HG02870 (cell line): Measurements from ENCODE around the gene COL10A1.

ENCODE experiments used
- ATAC-seq: cut with Tn5 transposase; IDR thresholded peaks from one replicate; pipeline ENCODE4 v1.9.1; 2021; ENCODE audit warnings: mild to moderate bottlenecking, moderate library complexity; ENCODE audit not compliant: unreplicated experiment

Gene COL10A1

DNA sequence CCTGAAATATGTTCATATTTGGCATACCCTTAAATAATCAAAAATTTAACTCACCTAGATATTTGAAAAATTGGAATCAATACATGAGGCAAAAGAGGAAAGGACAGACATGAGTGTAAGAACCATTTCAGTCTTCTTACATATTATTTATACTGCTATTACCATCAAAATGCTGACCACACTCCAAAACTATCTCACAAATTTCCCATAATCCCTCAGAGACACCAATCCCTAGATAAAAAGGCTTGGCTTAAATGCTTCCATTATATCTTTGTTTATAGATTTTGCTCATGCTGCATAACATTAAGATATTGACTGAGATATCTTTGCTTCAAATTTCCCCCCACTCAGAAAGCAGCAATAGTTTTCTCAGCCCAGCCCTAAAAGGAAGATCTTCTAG, 37.0 kb downstream of the COL10A1 start:
- no peak for ATAC-seq

- ATAC-seq = peak; percentile 87
Measured at GRCh38 chr6:116087437-116088027, 38.4 kb downstream of the COL10A1 start.

GRCh38 chr6:116084284-116084683, 41.6 kb downstream of the COL10A1 start:
- ATAC-seq = no peak

- no peak for ATAC-seq
Measured at GRCh38 chr6:116083052-116083451, 42.9 kb downstream of the COL10A1 start.

DNA sequence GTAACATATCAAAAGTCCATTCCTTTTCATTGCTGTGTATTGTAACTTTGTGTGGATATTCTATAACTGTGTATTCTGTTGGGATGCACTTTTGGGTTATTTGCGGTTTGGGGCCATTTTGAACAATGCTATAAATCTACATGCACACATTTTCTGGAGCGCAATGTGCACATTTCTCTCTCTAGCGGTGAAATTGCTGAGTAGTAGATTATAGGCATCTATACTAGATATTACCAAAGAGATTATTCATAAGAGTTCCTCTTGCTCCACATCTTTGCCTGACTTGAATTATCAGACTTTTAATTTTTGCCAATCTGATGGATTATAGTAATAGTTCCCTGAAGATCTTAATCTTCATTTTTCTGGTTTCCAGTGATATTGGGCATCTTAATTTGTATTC, 47.0 kb downstream of the COL10A1 start:
- no peak for ATAC-seq

GRCh38 chr6:116078522-116078921, 47.4 kb downstream of the COL10A1 start:
- no peak for ATAC-seq

DNA sequence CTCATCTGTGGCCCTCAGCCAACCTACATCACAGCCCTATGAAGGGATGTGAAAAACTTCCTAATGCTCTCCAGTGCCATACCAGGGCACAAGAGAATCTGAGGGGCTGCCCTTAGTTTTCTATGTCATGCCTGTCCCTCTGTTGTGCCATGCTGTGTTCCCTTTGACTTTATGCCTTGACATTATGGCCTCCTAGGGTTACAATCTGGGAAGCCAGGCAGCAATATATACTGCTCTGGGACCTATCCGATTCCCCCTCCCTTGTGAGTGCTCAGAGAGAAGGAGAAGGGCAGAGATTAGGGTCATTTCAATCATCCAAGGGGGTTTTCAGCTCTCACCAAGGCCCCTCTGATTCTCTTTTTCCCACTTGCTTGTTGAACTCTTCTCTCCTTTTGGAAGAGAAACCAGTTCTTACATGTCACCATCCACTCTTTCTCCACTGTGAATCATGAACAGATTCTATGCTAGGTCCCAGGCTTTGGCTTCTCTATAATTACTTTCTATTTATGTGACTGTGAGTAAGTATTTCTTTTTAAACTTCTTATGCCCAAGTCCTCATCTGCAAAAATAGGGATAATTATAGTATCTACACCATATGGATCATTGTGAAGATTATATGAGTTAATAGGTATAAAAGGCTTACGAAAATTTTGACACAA, 51.1 kb downstream of the COL10A1 start:
- ATAC-seq = no peak

GRCh38 chr6:116073765-116074440, 52.0 kb downstream of the COL10A1 start:
- no peak for ATAC-seq

GRCh38 chr6:116072368-116072767, 53.6 kb downstream of the COL10A1 start:
- no peak for ATAC-seq

- ATAC-seq = no peak
Measured at GRCh38 chr6:116070616-116071389, 55.1 kb downstream of the COL10A1 start.

DNA sequence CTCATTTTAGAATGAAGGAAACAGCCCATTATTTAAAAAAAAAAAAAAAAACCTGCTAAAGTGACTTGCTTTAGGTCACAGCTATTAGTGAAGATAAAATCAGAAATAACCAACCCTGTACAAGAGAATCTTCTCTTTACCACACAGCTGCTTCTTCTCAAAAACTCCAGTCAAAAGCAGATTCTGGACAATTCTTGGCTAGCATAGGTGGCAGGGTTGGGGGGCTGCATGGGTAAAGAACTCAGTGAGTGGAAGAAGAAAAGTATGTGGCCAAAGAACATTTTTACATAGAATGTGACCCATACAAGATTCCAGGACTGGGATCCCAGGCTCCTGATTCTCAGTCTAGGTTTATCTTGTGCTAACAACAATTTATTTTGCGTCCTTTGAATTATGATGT, 55.8 kb downstream of the COL10A1 start:
- ATAC-seq = no peak
